Natural killer cell (primary cell): ENCODE results near the gene EXOG. TPM values are rescaled to one million over a fixed set of nuclear protein-coding genes. Genes with fewer than 3 reads are reported as not detected.

Experiments used
- ATAC-seq, 3 donors: fragments of 150-1000 bp in 2 of 3; fragments of 200-7000 bp in 1 of 3; cut with Tn5 transposase; 1 replicate in 1 of 3; 2 replicates in 2 of 3; pipeline ENCODE4 v1.10.0; 2021; ENCODE audit warnings: mild to moderate bottlenecking in 2 of 3, moderate library complexity in 2 of 3
- DNase-seq, 2 donors: peaks; one replicate each; pipeline versions ENCODE4 v3.0.0 to v3.0.0-alpha.2; 2013 to 2021; ENCODE audit warnings: mixed read lengths in 1 of 2
- H3K27ac ChIP-seq: one replicate; pipeline ENCODE4 v1.5.1; 2013; ENCODE audit warnings: mild to moderate bottlenecking, low read length
- H3K27me3 ChIP-seq: one replicate; pipeline ENCODE4 v1.6.1; 2013; ENCODE audit warnings: low read length; ENCODE audit not compliant: control insufficient read depth, insufficient read depth
- H3K36me3 ChIP-seq: one replicate; pipeline ENCODE4 v1.6.1; 2013; ENCODE audit warnings: low read length; ENCODE audit not compliant: control insufficient read depth, insufficient read depth
- H3K4me1 ChIP-seq: one replicate; pipeline ENCODE4 v1.6.1; 2013; ENCODE audit warnings: low read length; ENCODE audit not compliant: control insufficient read depth, insufficient read depth
- H3K4me3 ChIP-seq: one replicate; pipeline ENCODE4 v1.5.1; 2013; ENCODE audit warnings: low read length
- H3K9me3 ChIP-seq: one replicate; pipeline ENCODE4 v1.6.1; 2013; ENCODE audit warnings: low read length; ENCODE audit not compliant: control insufficient read depth, insufficient read depth
- H3K27ac Mint-ChIP-seq, 2 donors: one replicate each; pipeline ENCODE4 v1.8.0; 2022; ENCODE audit warnings: mild to moderate bottlenecking in 2 of 2, mixed read lengths in 2 of 2, moderate library complexity in 1 of 2
- H3K27me3 Mint-ChIP-seq, 2 donors: one replicate each; pipeline ENCODE4 v1.8.0; 2022; ENCODE audit warnings: low read depth in 2 of 2, mixed read lengths in 2 of 2
- H3K36me3 Mint-ChIP-seq: one replicate; pipeline ENCODE4 v1.8.0; 2022; ENCODE audit warnings: mixed read lengths
- H3K4me1 Mint-ChIP-seq, 2 donors: one replicate each; pipeline ENCODE4 v1.8.0; 2022; ENCODE audit warnings: mixed read lengths in 2 of 2
- H3K4me3 Mint-ChIP-seq: one replicate; pipeline ENCODE4 v1.8.0; 2022; ENCODE audit warnings: mild to moderate bottlenecking, moderate library complexity, mixed read lengths
- H3K9me3 Mint-ChIP-seq, 2 donors: one replicate each; pipeline ENCODE4 v1.8.0; 2022; ENCODE audit warnings: mixed read lengths in 2 of 2
- WGBS: methylation state at CpG from one replicate; pipeline ENCODE4 v1.1.7; 2013; ENCODE audit warnings: missing lambda C conversion rate; ENCODE audit not compliant: insufficient coverage; 5-methylcytosine and 5-hydroxymethylcytosine counted together
- intact Hi-C: fragments of 100-400 bp; cut with micrococcal nuclease; formaldehyde crosslinking; loops from one replicate; pipeline ENCODE4 v1.14.2; 2022
- total RNA-seq, 4 donors: library from RNA; stranded (reverse); fragments of 120-200 nt in 1 of 4; gene quantifications; one replicate each; pipeline versions ENCODE4 v1.2.3 to v1.2.4, GENCODE V29; 2013 to 2022
- TF ChIP-seq, protein P1 (sequence below): fragments of 200-600 bp; IDR thresholded peaks from one replicate; pipeline ENCODE4 v1.8.0; 2022; ENCODE audit warnings: antibody characterized with exemption

Gene EXOG
- total RNA-seq, 3 donors from 2014 or later (not counting 1 experiment from before 2014, with no cell fraction given), result 27.3 to 34.5 (median 30.5) TPM

DNA sequence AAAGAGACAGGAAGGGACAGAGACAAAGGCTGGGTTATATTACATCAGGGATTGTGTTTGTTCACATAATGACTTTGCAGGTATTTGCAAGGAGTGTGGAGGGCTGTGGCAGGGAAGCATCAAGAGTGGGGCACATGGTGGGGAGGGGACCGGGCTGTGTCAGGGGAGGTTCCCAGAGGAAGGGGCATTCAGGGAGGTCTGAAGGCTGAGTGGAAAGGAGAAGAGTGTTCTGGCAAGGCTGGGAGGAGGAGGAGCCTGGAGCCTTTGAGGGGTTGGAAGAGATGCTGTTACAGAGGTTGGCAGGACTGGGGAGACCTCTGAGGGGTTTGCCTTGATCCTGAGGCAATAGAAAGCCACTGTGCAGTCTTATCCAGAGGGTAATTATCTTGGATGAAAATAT, 49.4 kb downstream of the EXOG start:
- Histone ChIP-seq H3K4me1 (peaks cover 3% of the 10 kb centered on the region), H3K27me3 (no peaks in the 10 kb centered on the region), H3K9me3 (no peaks in the 10 kb centered on the region), H3K36me3 (no peaks in the 10 kb centered on the region), H3K4me3 (no peak overlapping the region), H3K27ac (no peak overlapping the region)
- ATAC-seq (no peak), DNase-seq (no peak)
- intact Hi-C loops, result no loop called here
- Mint-ChIP-seq H3K27me3 (no peaks in the 10 kb centered on the region), H3K4me1 (no peaks in the 10 kb centered on the region), H3K9me3 (no peaks in the 10 kb centered on the region), H3K4me3 (no peak overlapping the region), H3K27ac (no peak overlapping the region), H3K36me3 (no peaks in the 10 kb centered on the region)
- WGBS, result 100% methylated on average over 1 of the region's 1 CpG
- TF ChIP-seq, protein P1, sequence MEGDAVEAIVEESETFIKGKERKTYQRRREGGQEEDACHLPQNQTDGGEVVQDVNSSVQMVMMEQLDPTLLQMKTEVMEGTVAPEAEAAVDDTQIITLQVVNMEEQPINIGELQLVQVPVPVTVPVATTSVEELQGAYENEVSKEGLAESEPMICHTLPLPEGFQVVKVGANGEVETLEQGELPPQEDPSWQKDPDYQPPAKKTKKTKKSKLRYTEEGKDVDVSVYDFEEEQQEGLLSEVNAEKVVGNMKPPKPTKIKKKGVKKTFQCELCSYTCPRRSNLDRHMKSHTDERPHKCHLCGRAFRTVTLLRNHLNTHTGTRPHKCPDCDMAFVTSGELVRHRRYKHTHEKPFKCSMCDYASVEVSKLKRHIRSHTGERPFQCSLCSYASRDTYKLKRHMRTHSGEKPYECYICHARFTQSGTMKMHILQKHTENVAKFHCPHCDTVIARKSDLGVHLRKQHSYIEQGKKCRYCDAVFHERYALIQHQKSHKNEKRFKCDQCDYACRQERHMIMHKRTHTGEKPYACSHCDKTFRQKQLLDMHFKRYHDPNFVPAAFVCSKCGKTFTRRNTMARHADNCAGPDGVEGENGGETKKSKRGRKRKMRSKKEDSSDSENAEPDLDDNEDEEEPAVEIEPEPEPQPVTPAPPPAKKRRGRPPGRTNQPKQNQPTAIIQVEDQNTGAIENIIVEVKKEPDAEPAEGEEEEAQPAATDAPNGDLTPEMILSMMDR, result no peak

DNA sequence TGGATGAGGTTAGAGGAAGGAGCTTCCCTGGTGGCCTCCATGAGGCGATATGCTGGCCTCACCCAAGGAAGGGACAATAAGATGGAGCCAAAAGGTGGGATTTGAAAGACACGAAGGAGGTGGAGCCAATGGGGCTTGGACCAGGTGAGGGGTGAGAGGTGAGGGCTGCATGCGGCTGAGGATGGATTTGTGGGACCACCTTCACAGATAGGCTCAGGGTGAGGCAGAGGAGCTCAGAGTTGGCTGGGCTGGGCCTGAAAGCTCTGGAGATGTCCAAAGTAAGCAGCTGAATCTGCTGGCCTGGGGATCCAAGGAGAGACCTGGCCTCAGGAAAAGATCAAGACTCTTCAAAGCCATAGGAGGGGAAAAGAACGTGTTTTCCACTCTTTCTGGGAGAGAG, 49.8 kb downstream of the EXOG start:
- no peak overlapping the region for H3K27ac Mint-ChIP-seq
- H3K4me1 ChIP-seq, result peaks cover 3% of the 10 kb centered on the region
- no peaks in the 10 kb centered on the region for H3K4me1 Mint-ChIP-seq
- no peaks in the 10 kb centered on the region for H3K27me3 Mint-ChIP-seq
- H3K36me3 Mint-ChIP-seq, result no peaks in the 10 kb centered on the region
- 88% methylated on average over 4 of the region's 4 CpGs for WGBS
- H3K9me3 Mint-ChIP-seq, result no peaks in the 10 kb centered on the region
- TF ChIP-seq, protein P1, result no peak
- intact Hi-C loops, result no loop called here
- ATAC-seq (no peak), DNase-seq (no peak)
- H3K27ac ChIP-seq, result no peak overlapping the region
- H3K9me3 ChIP-seq, result no peaks in the 10 kb centered on the region
- no peak overlapping the region for H3K4me3 Mint-ChIP-seq
- H3K4me3 ChIP-seq, result no peak overlapping the region
- H3K36me3 ChIP-seq, result no peaks in the 10 kb centered on the region
- H3K27me3 ChIP-seq, result no peaks in the 10 kb centered on the region

GRCh38 chr3:38548154-38548931, 52.2 kb downstream of the EXOG start:
- Mint-ChIP-seq H3K9me3 (no peaks in the 10 kb centered on the region), H3K4me1 (no peaks in the 10 kb centered on the region), H3K4me3 (no peak overlapping the region), H3K36me3 (no peaks in the 10 kb centered on the region), H3K27ac (no peak overlapping the region), H3K27me3 (no peaks in the 10 kb centered on the region)
- Histone ChIP-seq H3K27ac (no peak overlapping the region), H3K9me3 (no peaks in the 10 kb centered on the region), H3K4me1 (peaks cover 3% of the 10 kb centered on the region), H3K4me3 (no peak overlapping the region), H3K27me3 (no peaks in the 10 kb centered on the region), H3K36me3 (no peaks in the 10 kb centered on the region)
- ATAC-seq (no peak), DNase-seq (no peak)
- TF ChIP-seq, protein P1, result no peak
- 61% methylated on average over 17 of the region's 17 CpGs for WGBS
- intact Hi-C loops, result no loop called here

- WGBS, result 87% methylated on average over 9 of the region's 9 CpGs
- H3K27ac Mint-ChIP-seq, result no peak overlapping the region
- ATAC-seq, result no peak
- H3K4me1 ChIP-seq, result peaks cover 3% of the 10 kb centered on the region
- intact Hi-C loops, result no loop called here
- no peak overlapping the region for H3K4me3 Mint-ChIP-seq
- H3K9me3 ChIP-seq, result no peaks in the 10 kb centered on the region
- H3K27me3 ChIP-seq, result no peaks in the 10 kb centered on the region
- no peaks in the 10 kb centered on the region for H3K36me3 ChIP-seq
- no peaks in the 10 kb centered on the region for H3K27me3 Mint-ChIP-seq
- TF ChIP-seq, protein P1, result no peak
- H3K4me3 ChIP-seq, result no peak overlapping the region
- DNase-seq, result no peak
- no peaks in the 10 kb centered on the region for H3K4me1 Mint-ChIP-seq
- H3K36me3 Mint-ChIP-seq, result no peaks in the 10 kb centered on the region
- no peaks in the 10 kb centered on the region for H3K9me3 Mint-ChIP-seq
- no peak overlapping the region for H3K27ac ChIP-seq
Observed at GRCh38 chr3:38549082-38549481, 52.9 kb downstream of the EXOG start.
